ENCODE measurements around the gene ZXDC.

ZXDC gene

GRCh38 chr3:126488886-126489569 is 13.3 kb upstream of the ZXDC start:
- DNase-seq (ENCODE audit: low read depth in 2 of 2) = no peak

- DNase-seq (ENCODE audit: low read depth in 2 of 2) = no peak
These were observed 12.5 kb upstream of the ZXDC start for GRCh38 chr3:126488185-126488584.

GRCh38 chr3:126487151-126487771 is 11.6 kb upstream of the ZXDC start:
- DNase-seq (ENCODE audit: low read depth in 2 of 2) = no peak

- no peak for DNase-seq (ENCODE audit: low read depth in 2 of 2)
These were observed 10.7 kb upstream of the ZXDC start for GRCh38 chr3:126486360-126486847.

- no peak for DNase-seq (ENCODE audit: low read depth in 2 of 2)
These were observed 10.3 kb upstream of the ZXDC start for GRCh38 chr3:126485956-126486355.

GRCh38 chr3:126485176-126485897 is 9.6 kb upstream of the ZXDC start:
- no peak for DNase-seq (ENCODE audit: low read depth in 2 of 2)

GRCh38 chr3:126484662-126485061 is 9.0 kb upstream of the ZXDC start:
- no peak for DNase-seq (ENCODE audit: low read depth in 2 of 2)

- DNase-seq (ENCODE audit: low read depth in 2 of 2) = no peak
These were observed 8.5 kb upstream of the ZXDC start for GRCh38 chr3:126484148-126484547.

GRCh38 chr3:126483321-126483761 is 7.7 kb upstream of the ZXDC start:
- DNase-seq (ENCODE audit: low read depth in 2 of 2) = no peak

- no peak for DNase-seq (ENCODE audit: low read depth in 2 of 2)
These were observed 7.0 kb upstream of the ZXDC start for GRCh38 chr3:126482503-126483255.

- no peak for DNase-seq (ENCODE audit: low read depth in 2 of 2)
These were observed 6.3 kb upstream of the ZXDC start for GRCh38 chr3:126481808-126482502.

- no peak for DNase-seq (ENCODE audit: low read depth in 2 of 2)
These were observed 5.2 kb upstream of the ZXDC start for GRCh38 chr3:126480861-126481260.

GRCh38 chr3:126480206-126480605 is 4.5 kb upstream of the ZXDC start:
- no peak for DNase-seq (ENCODE audit: low read depth in 2 of 2)

- no peak for DNase-seq (ENCODE audit: low read depth in 2 of 2)
These were observed 4.0 kb upstream of the ZXDC start for GRCh38 chr3:126479642-126480041.

- DNase-seq (ENCODE audit: low read depth in 2 of 2) = no peak
These were observed 3.1 kb upstream of the ZXDC start for GRCh38 chr3:126478581-126479310.

- DNase-seq (ENCODE audit: low read depth in 2 of 2) = no peak
These were observed 1.3 kb upstream of the ZXDC start for GRCh38 chr3:126477061-126477380.

GRCh38 chr3:126476166-126477060 is 722 bp upstream of the ZXDC start:
- no peak for DNase-seq (ENCODE audit: low read depth in 2 of 2)

GRCh38 chr3:126474498-126475412 is 936 bp downstream of the ZXDC start:
- peak in 1 of 2 donors; percentile 4 for DNase-seq (ENCODE audit: low read depth in 2 of 2)

Measured in stimulated activated CD4-positive, alpha-beta T cell treated with anti-CD3 and anti-CD28 coated beads, Interleukin-1b, Interleukin-23, amount 100 ng/mL, for 1 hour (primary cell).